ENCODE measurements around the gene MRPL2.

The MRPL2 gene

DNA sequence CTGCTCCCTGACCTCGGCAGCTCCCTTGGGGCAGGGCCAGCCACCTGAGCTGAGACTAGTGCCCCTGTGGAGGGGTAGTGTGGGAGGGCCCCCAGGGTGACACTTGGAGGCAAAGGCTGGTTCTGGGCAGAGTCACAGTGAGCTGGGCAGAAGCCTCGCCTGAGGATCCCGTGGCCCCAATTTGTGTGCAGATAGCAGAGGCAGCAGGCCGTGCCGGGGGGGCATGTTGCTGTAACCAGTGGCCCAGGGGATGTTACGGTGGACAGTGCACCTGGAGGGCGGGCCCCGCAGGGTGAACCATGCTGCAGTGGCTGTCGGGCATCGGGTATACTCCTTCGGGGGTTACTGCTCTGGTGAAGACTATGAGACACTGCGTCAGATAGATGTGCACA is 42.3 kb downstream of the MRPL2 start:
- no peak for DNase-seq

DNA sequence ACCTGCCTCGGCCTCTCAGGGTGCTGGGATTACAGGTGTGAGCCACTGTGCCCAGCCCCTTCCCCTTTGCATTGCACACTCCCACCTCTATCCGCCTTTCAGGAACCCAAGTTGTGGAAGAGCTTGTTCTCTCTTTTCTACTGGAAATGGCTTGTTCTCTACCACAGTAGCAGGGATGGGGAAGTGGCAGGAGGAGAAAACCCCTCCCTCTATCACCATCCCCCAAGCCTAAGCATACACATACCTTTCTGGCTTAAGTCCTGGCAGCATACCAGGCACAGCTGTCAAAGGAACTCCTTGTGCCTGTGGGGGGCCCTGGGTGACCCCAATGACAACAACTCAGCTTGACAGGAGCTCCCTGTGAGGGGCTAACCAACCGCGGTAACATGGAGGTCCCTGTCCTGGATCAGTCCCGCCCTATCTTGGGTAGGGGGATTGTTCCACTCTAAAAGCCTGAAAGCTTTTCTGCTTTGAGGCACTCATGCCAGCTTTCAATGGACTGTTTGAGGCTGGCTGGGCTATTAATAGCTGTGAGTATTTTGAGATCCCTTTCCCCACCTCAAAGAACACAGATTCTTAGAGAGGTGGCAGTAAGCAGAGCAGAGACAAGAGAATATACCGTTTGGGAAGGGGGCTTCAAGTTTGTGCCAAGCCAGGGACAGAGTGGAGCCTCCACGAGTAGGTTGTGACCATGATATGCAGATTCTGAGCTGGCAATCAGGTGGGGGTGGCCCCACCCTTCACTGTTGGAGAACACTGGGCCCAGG is 42.9 kb downstream of the MRPL2 start:
- DNase-seq, result no peak

DNA sequence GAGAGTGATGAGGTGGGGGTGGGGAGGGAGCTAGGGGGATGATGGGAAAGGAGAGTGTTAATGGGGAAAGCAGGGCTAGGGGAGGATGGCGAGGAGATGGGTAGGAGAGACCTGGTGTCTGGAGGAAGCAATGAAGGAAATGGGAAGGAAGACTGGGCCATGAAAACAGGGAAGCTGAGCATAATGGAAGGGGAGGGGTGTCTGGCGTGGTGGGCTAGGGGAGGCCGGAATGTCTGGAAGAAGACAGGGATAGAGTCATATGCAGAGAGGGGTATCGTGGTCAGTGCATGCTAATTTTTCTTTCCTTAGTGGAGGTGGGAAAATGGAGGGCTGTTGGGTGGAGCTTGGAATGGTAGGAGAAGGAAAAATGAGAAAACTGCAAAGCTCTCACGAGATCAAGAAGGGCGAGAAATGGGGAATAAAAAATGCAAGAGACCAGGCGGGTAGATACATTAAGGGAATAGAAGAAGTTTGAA is 44.8 kb downstream of the MRPL2 start:
- DNase-seq, result peak; percentile 29 to 34

DNA sequence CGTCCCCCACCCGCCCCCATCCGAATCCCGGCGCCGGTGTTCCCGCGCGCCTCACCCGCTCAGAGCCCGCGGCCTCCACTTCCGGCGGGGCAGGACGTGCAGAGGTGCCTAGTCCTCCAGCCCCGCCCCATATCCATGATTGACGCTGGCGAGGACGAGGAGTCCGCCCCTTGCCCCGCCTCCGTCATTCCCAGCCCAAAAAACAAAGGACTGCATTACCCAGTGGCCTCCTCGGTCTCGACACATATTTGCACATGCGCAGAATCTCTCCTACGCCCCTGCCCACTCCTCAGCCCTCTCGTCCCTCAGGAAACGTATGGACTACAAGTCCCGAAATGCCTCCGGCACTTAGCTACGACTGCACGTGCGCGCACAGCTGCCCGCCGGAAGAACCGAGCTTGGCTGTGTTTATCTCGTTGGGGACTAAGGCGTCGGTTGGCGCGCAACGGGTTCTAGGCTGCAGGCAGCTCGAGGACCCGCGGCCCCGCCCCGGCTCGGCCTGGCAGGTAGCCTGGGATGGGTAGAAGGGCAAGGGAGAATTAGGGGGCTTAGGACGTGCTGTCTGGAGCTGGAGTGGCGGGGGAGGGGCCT is 45.3 kb downstream of the MRPL2 start, which contains the start of the genes KLHDC3 and MEA1:
KLHDC3 (plus strand) TSS at position 407 of the 591 bp plus-strand sequence. CDS start 2,944 bp downstream, outside the sequence.
MEA1 (minus strand) TSS at position 104 of the 591 bp plus-strand sequence. CDS start 133 bp downstream, outside the sequence.
- peak; percentile 99 to 100 for DNase-seq

DNA sequence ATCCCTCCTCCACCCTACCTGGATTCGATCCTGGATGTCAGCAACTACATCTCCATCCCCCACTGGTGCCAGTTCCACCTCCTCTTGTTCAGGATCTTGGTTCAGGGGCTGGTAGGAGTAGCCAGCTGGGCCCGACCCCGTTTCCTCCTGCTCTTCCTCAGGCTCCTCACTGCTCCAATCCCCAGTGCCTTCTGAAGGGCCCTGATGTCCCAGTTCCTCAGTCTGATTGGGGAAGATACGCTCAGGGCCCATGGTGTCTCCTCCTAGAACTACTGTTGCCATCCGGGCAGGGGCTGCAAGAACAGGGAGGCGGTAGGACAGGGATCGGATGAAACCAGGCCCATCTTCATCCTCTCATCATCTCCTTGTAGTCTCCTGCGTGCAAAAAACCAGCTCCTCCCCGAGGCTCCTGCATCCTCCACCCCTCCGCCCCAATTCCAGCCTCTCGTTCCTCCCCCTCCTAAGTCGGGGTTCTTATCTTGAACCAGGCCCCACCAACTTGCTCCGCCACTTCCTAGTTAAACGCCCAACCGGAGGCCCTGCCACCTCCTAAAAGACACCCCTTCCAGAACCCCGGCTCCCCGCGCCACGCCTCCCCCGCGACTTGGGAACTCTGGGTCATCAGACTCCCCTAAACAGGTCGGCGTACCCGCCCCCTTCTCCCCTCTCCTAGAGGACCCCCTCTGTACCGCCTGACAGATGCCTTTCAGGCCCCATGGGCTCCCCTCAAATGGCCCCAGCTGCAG is 46.0 kb downstream of the MRPL2 start:
- no peak for DNase-seq

DNA sequence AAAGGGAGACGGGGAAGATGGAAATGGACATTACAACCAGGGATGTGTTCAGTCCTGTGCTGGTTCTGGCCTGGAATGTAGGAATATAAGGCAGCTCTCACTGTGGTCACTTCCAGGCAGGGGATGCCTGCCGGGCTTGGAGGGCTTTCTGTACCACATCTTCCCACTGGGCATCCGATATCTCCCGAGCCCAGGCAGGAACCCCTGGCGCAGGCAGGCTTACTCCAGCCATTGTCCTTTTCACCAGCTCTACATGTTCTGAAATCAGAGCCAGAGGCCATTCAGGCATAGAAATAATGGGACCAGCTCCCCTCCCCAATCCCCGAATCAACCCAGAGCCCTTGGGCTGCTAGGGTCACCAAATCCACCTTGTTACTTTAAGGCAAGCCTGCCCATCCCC is 46.9 kb downstream of the MRPL2 start:
- no peak for DNase-seq

DNA sequence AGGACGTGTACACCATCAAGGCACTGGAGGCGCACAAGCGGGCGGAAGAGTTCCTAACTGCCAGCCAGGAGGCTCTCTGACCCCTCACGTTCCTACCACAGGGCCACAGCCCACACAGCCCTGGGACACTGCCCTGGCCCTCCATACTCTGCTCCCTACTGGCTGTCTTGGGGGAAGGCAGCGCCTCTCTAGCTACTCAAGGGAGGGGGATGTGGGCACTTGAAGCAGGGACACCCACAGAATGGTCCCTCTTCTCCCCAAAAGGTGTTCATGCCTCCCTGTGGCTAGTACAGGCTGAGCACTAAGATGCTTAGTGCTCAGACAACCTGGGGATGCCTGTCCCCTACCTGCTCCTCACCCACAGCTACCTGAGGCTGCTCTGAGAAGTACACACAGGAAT is 48.0 kb downstream of the MRPL2 start:
- no peak for DNase-seq

DNA sequence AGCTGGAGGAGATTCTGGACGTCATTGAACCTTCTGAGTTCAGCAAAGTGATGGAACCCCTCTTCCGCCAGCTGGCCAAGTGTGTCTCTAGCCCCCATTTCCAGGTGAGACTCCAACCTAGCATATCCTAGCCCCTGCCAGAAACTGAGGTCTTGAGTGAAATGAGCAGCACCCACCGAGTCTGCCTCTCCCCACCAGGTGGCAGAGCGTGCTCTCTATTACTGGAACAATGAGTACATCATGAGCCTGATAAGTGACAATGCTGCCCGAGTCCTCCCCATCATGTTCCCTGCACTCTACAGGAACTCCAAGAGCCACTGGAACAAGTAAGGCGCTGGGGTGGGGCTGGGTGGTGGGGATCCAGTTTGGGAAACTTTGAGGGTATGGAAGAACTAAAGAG is 50.1 kb downstream of the MRPL2 start:
- DNase-seq, result peak in 1 of 2 experiments; percentile 49

DNA sequence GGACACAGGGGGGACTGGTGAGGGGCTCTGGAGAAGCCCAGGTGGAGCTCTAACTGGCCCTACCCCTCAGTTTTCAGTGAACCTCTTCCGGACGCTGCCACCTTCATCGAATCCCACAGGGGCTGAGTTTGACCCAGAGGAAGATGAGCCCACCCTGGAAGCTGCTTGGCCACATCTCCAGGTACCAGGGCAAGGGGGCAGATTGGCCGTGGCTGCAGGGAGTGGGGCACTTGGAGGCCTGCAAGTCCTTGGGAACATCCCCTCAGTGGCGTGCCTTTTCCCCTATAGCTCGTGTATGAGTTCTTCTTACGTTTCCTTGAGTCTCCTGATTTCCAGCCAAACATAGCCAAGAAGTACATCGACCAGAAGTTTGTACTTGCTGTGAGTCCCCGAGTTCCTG is 52.1 kb downstream of the MRPL2 start:
- no peak for DNase-seq

DNA sequence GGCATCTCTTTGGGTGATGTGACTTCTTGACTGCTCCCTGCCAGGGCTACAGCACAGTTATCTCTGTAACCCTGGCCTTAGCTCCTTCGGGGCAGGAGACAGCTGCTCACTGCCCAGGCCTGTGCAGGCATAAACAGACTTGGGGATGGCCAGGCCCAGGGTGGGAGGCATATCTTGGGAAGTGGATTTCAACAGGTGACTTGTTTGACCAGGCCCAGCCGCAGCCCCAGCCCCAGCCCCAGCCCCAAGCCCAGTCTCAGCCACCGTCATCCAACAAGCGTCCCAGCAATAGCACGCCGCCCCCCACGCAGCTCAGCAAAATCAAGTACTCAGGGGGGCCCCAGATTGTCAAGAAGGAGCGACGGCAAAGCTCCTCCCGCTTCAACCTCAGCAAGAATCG is 53.0 kb downstream of the MRPL2 start:
- DNase-seq, result no peak

DNA sequence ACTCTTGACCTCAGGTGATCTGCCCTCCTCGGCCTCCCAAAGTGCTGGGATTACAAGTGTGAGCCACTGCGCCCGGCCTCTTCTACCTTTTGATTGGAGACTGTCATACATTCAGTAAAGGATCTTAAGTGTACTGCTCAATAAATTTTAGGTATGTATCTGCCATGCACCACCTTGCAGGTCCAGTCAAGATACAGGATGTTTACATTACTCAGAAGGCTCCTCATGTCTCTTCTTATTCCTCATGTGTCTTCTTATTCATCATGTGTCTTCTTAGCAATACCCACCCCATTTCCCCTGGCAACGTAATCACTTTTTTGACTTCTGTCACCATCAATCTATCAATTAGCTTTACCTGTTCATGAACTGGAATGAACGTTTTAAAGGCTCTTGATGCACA is 53.4 kb downstream of the MRPL2 start:
- DNase-seq, result no peak
